CD4-positive, alpha-beta memory T cell (primary cell): ENCODE results near the gene SETBP1. TPM values are rescaled to one million over a fixed set of nuclear protein-coding genes. Genes with fewer than 3 reads are reported as not detected.

Experiments used
- CTCF ChIA-PET: fragments of 350-600 bp; sonication (Branson Sonifier 250); formaldehyde crosslinking; loops from one replicate; lab custom pipeline; 2021; ENCODE audit warnings: inconsistent platforms; ENCODE audit not compliant: partially characterized antibody; lab: Charles Lee
- POLR2A ChIA-PET: fragments of 350-600 bp; sonication (Branson Sonifier 250); formaldehyde crosslinking; loops from one replicate; lab custom pipeline; 2021; ENCODE audit not compliant: partially characterized antibody; lab: Charles Lee
- DNase-seq, 5 donors: peaks; one replicate each; pipeline versions ENCODE4 v3.0.0 to v3.0.0-alpha.2; 2020 to 2022; ENCODE audit warnings: mixed read lengths in 1 of 5
- H3K27ac ChIP-seq: one replicate; pipeline ENCODE4 v1.7.0; 2013; ENCODE audit warnings: low read depth, low read length
- H3K27me3 ChIP-seq: 2 replicates; pipeline ENCODE4 v1.7.0; 2013; ENCODE audit warnings: mild to moderate bottlenecking, low read length, moderate library complexity; ENCODE audit not compliant: insufficient read depth
- H3K36me3 ChIP-seq: 2 replicates; pipeline ENCODE4 v1.7.0; 2013; ENCODE audit warnings: mild to moderate bottlenecking, low read length, moderate library complexity; ENCODE audit not compliant: insufficient read depth
- H3K4me1 ChIP-seq: 2 replicates; pipeline ENCODE4 v1.7.0; 2013; ENCODE audit warnings: mild to moderate bottlenecking, low read length, moderate library complexity; ENCODE audit not compliant: insufficient read depth
- H3K4me3 ChIP-seq, 2 donors: one replicate each; pipeline ENCODE4 v1.7.0; 2013; ENCODE audit warnings: low read length in 2 of 2, mild to moderate bottlenecking in 1 of 2
- H3K9me3 ChIP-seq, 2 donors: one replicate each; pipeline ENCODE4 v1.7.0; 2013; ENCODE audit warnings: low read length in 2 of 2, control low read depth in 1 of 2; ENCODE audit not compliant: control insufficient read depth in 1 of 2
- H3K27ac Mint-ChIP-seq, 7 donors: one replicate each; pipeline ENCODE4 v1.8.0; 2020 to 2021; ENCODE audit warnings: mixed read lengths in 7 of 7, mild to moderate bottlenecking in 6 of 7, inconsistent platforms in 3 of 7, moderate library complexity in 3 of 7
- H3K27me3 Mint-ChIP-seq, 2 donors: one replicate each; pipeline ENCODE4 v1.8.0; 2020 to 2021; ENCODE audit warnings: mixed read lengths in 2 of 2
- H3K36me3 Mint-ChIP-seq, 2 donors: one replicate each; pipeline ENCODE4 v1.8.0; 2020 to 2021; ENCODE audit warnings: mixed read lengths in 2 of 2, inconsistent platforms in 1 of 2, mild to moderate bottlenecking in 1 of 2
- H3K4me1 Mint-ChIP-seq, 4 donors: one replicate each; pipeline ENCODE4 v1.8.0; 2020 to 2021; ENCODE audit warnings: mixed read lengths in 4 of 4, mild to moderate bottlenecking in 1 of 4
- H3K4me3 Mint-ChIP-seq, 8 donors: one replicate each; pipeline ENCODE4 v1.8.0; 2020 to 2021; ENCODE audit warnings: mixed read lengths in 8 of 8, mild to moderate bottlenecking in 7 of 8, moderate library complexity in 6 of 8, inconsistent platforms in 3 of 8
- H3K9me3 Mint-ChIP-seq, 8 donors: one replicate each; pipeline ENCODE4 v1.8.0; 2020 to 2021; ENCODE audit warnings: mixed read lengths in 8 of 8, mild to moderate bottlenecking in 5 of 8, inconsistent platforms in 3 of 8, moderate library complexity in 1 of 8
- intact Hi-C: fragments of 100-400 bp; cut with micrococcal nuclease; formaldehyde crosslinking; loops from one replicate; pipeline ENCODE4 v1.15.1; 2023
- polyA plus RNA-seq, 2 donors: library from polyadenylated mRNA; unstranded; fragments of 300-500 nt; fragmentation: Illumina TruSeq; gene quantifications; one replicate each; pipeline ENCODE4 v1.2.3, GENCODE V29; 2021
- total RNA-seq, 2 experiments: library from RNA; stranded (reverse); gene quantifications; one replicate each; pipeline ENCODE4 v1.2.3, GENCODE V29; 2021

SETBP1 gene
- total and polyA plus RNA-seq, 4 experiments from 2014 or later: 0.03 to 0.21 (median 0.09) TPM; not detected in 1

- Histone ChIP-seq H3K36me3 (no peaks in the 10 kb centered on the region), H3K27ac (no peak overlapping the region), H3K4me3 (no peak overlapping the region), H3K4me1 (no peaks in the 10 kb centered on the region), H3K27me3 (no peaks in the 10 kb centered on the region), H3K9me3 (no peaks in the 10 kb centered on the region)
- Mint-ChIP-seq H3K36me3 (no peaks in the 10 kb centered on the region), H3K9me3 (no peaks in the 10 kb centered on the region), H3K27ac (no peak overlapping the region), H3K4me3 (no peak overlapping the region), H3K4me1 (no peaks in the 10 kb centered on the region), H3K27me3 (no peaks in the 10 kb centered on the region)
- DNase-seq: no peak
- POLR2A ChIA-PET: interaction anchor here (1.2 kb wide), 1 partner anchor 14 kb away, joined by 3 read pairs; no protein-coding TSS in a partner anchor
- intact Hi-C loops: no loop called here
- CTCF ChIA-PET: no interaction called here
Measured at GRCh38 chr18:44744161-44745121, 63.8 kb downstream of the SETBP1 start.

GRCh38 chr18:44747157-44747556 is 66.5 kb downstream of the SETBP1 start:
- no peaks in the 10 kb centered on the region for H3K4me1 ChIP-seq
- no peak overlapping the region for H3K4me3 Mint-ChIP-seq
- H3K27ac Mint-ChIP-seq: no peak overlapping the region
- no peaks in the 10 kb centered on the region for H3K9me3 Mint-ChIP-seq
- no peaks in the 10 kb centered on the region for H3K27me3 Mint-ChIP-seq
- no peaks in the 10 kb centered on the region for H3K36me3 ChIP-seq
- H3K27me3 ChIP-seq: no peaks in the 10 kb centered on the region
- no peak overlapping the region for H3K27ac ChIP-seq
- intact Hi-C loops: no loop called here
- ChIA-PET POLR2A (no interaction called here), CTCF (no interaction called here)
- no peaks in the 10 kb centered on the region for H3K9me3 ChIP-seq
- no peak for DNase-seq
- H3K4me1 Mint-ChIP-seq: no peaks in the 10 kb centered on the region
- no peak overlapping the region for H3K4me3 ChIP-seq
- no peaks in the 10 kb centered on the region for H3K36me3 Mint-ChIP-seq

GRCh38 chr18:44748582-44748981 is 67.9 kb downstream of the SETBP1 start:
- H3K27ac ChIP-seq: no peak overlapping the region
- Mint-ChIP-seq H3K36me3 (no peaks in the 10 kb centered on the region), H3K9me3 (no peaks in the 10 kb centered on the region), H3K27ac (no peak overlapping the region), H3K4me3 (no peak overlapping the region), H3K4me1 (no peaks in the 10 kb centered on the region), H3K27me3 (no peaks in the 10 kb centered on the region)
- H3K9me3 ChIP-seq: no peaks in the 10 kb centered on the region
- H3K4me1 ChIP-seq: no peaks in the 10 kb centered on the region
- no peak for DNase-seq
- no peak overlapping the region for H3K4me3 ChIP-seq
- ChIA-PET POLR2A (no interaction called here), CTCF (no interaction called here)
- no peaks in the 10 kb centered on the region for H3K36me3 ChIP-seq
- H3K27me3 ChIP-seq: no peaks in the 10 kb centered on the region
- intact Hi-C loops: no loop called here

GRCh38 chr18:44750774-44751173 is 70.1 kb downstream of the SETBP1 start:
- DNase-seq: no peak

GRCh38 chr18:44754567-44754966 is 73.9 kb downstream of the SETBP1 start:
- H3K36me3 Mint-ChIP-seq: no peaks in the 10 kb centered on the region
- H3K4me3 Mint-ChIP-seq: no peak overlapping the region
- H3K36me3 ChIP-seq: no peaks in the 10 kb centered on the region
- H3K27me3 Mint-ChIP-seq: no peaks in the 10 kb centered on the region
- H3K4me1 ChIP-seq: peaks cover 10% of the 10 kb centered on the region
- no peak overlapping the region for H3K4me3 ChIP-seq
- no peaks in the 10 kb centered on the region for H3K27me3 ChIP-seq
- H3K9me3 ChIP-seq: no peaks in the 10 kb centered on the region
- H3K27ac ChIP-seq: no peak overlapping the region
- CTCF ChIA-PET: no interaction called here
- H3K4me1 Mint-ChIP-seq: peaks cover 8 to 11% (median 10%) of the 10 kb centered on the region in 4 donors
- no peaks in the 10 kb centered on the region for H3K9me3 Mint-ChIP-seq
- no peak for DNase-seq
- intact Hi-C loops: no loop called here
- H3K27ac Mint-ChIP-seq: no peak overlapping the region
- POLR2A ChIA-PET: no interaction called here

More at GRCh38 chr18:44750774-44751173, 70.1 kb downstream of the SETBP1 start:
- POLR2A ChIA-PET: no interaction called here
- Mint-ChIP-seq H3K9me3 (no peaks in the 10 kb centered on the region), H3K4me1 (no peaks in the 10 kb centered on the region), H3K36me3 (no peaks in the 10 kb centered on the region), H3K4me3 (no peak overlapping the region), H3K27me3 (no peaks in the 10 kb centered on the region), H3K27ac (no peak overlapping the region)
- H3K27ac ChIP-seq: no peak overlapping the region
- intact Hi-C loops: no loop called here
- no peak overlapping the region for H3K4me3 ChIP-seq
- H3K27me3 ChIP-seq: no peaks in the 10 kb centered on the region
- H3K9me3 ChIP-seq: no peaks in the 10 kb centered on the region
- CTCF ChIA-PET: no interaction called here
- no peaks in the 10 kb centered on the region for H3K4me1 ChIP-seq
- H3K36me3 ChIP-seq: no peaks in the 10 kb centered on the region

GRCh38 chr18:44758861-44759631 is 78.4 kb downstream of the SETBP1 start:
- peak overlapping the region; percentile 16 to 91 (median 79) for H3K27ac Mint-ChIP-seq
- ChIA-PET CTCF (no interaction called here), POLR2A (interaction anchor here (1.2 kb wide), 1 partner anchor 35 kb away, joined by 4 read pairs; no protein-coding TSS in a partner anchor)
- peak overlapping the region; percentile 9 to 74 (median 68) for H3K4me3 Mint-ChIP-seq
- no peak overlapping the region for H3K27ac ChIP-seq
- H3K4me1 Mint-ChIP-seq: peaks cover 16 to 22% (median 19%) of the 10 kb centered on the region in 4 donors
- no peaks in the 10 kb centered on the region for H3K9me3 Mint-ChIP-seq
- H3K27me3 ChIP-seq: no peaks in the 10 kb centered on the region
- H3K27me3 Mint-ChIP-seq: no peaks in the 10 kb centered on the region
- no peaks in the 10 kb centered on the region for H3K9me3 ChIP-seq
- no peaks in the 10 kb centered on the region for H3K36me3 Mint-ChIP-seq
- peaks cover 21% of the 10 kb centered on the region for H3K4me1 ChIP-seq
- intact Hi-C loops: no loop called here
- no peaks in the 10 kb centered on the region for H3K36me3 ChIP-seq
- peak overlapping the region in 1 of 2 donors; percentile 15 for H3K4me3 ChIP-seq
- DNase-seq: peak in 2 of 5 donors; percentile 8

- Mint-ChIP-seq H3K36me3 (no peaks in the 10 kb centered on the region), H3K4me3 (peak overlapping the region in 7 of 8 donors; percentile 43 to 77 (median 68)), H3K27ac (peak overlapping the region in 6 of 7 donors; percentile 43 to 91 (median 76)), H3K27me3 (no peaks in the 10 kb centered on the region), H3K4me1 (peaks cover 16 to 22% (median 19%) of the 10 kb centered on the region in 4 donors), H3K9me3 (no peaks in the 10 kb centered on the region)
- POLR2A ChIA-PET: interaction anchor here (1.2 kb wide), 1 partner anchor 36 kb away, joined by 4 read pairs; no protein-coding TSS in a partner anchor
- Histone ChIP-seq H3K9me3 (no peaks in the 10 kb centered on the region), H3K27ac (no peak overlapping the region), H3K36me3 (no peaks in the 10 kb centered on the region), H3K4me1 (peaks cover 21% of the 10 kb centered on the region), H3K4me3 (no peak overlapping the region), H3K27me3 (no peaks in the 10 kb centered on the region)
- no peak for DNase-seq
- intact Hi-C loops: no loop called here
- CTCF ChIA-PET: interaction anchor here (1.2 kb wide), 1 partner anchor 81 kb away, joined by 5 read pairs; no protein-coding TSS in a partner anchor
Measured at GRCh38 chr18:44759925-44760342, 79.2 kb downstream of the SETBP1 start.
